HG03571 (cell line): ENCODE data around the gene ZNF277.
"Not testable (repeated sequence)": the region's sequence is repeated elsewhere in the genome, so short reads cannot be mapped to it uniquely, and the experiment has no call there.

Experiments
- ATAC-seq: cut with Tn5 transposase; IDR thresholded peaks from one replicate; pipeline ENCODE4 v1.9.1; 2021; ENCODE audit not compliant: unreplicated experiment

The ZNF277 gene

DNA sequence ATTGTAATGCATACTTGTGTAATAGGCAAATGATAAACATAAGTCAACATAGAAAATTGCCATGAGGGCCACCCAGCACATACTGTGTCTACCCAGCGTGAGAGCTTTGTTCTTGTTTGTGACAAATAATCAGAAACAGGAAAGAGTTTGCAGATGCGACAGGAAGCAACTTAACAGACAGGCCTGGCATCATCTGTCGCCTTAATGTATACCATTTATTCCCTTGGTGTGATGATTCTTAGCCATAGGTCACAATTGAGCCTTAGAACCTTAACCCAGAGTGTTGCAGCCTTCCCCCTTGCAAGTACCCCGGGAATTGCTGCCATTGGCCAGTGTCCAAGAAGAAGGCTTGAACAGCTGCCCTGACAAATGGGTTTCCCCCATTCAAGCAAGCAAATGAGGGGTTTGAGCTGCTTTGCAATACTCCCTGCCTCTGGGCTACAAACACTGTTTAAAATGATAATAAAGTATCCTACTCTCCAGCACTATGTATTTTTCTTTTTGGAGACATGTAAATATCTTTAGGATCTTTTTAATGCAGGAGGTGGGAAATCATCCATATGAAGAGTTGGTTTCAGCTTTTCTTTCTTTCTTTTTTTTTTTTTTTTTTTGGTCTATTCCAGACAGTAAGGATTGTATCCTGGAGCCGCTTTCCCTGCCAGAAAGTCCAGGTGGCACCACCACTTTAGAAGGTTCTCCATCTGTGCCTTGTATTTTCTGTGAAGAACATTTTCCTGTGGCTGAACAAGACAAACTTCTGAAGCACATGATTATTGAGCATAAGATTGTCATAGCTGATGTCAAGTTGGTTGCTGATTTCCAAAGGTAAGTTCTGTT lies 80.0 kb downstream of the ZNF277 start:
- ATAC-seq = peak; percentile 38

- ATAC-seq = no peak
Observed at GRCh38 chr7:112288301-112288700, 81.8 kb downstream of the ZNF277 start.

DNA sequence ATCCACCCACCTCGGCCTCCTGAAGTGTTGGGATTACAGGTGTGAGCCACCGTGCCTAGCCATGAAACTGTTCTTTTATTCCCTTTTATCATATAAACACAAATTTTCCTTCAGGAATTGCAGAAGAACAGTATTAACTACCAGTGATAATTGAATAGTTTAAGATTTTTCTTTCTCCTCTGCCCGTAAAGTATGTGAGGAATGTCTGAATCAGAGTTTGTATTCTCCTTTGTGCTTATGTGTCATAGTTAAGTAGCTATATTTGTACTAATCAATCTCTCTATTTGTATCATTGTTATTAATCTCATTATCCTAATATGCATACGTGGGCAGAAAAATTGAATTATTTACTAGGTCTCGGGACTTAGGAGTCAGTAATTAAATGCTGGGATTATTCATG lies 83.6 kb downstream of the ZNF277 start:
- ATAC-seq = no peak

- ATAC-seq = no peak
Observed at GRCh38 chr7:112292162-112292561, 85.7 kb downstream of the ZNF277 start.

- no peak for ATAC-seq
Observed at GRCh38 chr7:112293416-112293815, 86.9 kb downstream of the ZNF277 start.

DNA sequence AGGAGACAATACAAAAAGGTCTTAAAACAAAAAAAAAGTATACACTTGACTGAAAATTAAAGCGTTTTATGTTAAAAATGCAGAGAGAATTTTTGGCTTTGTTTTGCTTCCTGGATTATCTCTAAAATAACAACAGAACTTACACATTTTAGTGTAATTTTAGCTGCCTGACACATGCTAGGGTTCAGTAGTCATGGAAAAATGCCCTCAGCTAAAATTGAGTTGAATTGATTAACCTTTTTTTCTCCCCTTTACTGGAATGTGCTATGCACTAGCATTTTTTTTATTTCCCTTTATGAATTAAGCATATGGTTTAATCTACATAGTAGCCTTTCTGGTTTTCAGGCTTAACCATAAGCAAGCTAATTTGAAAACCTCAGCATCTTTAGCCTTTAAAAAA lies 89.9 kb downstream of the ZNF277 start:
- no peak for ATAC-seq

GRCh38 chr7:112297681-112298080 lies 91.2 kb downstream of the ZNF277 start:
- no peak for ATAC-seq

DNA sequence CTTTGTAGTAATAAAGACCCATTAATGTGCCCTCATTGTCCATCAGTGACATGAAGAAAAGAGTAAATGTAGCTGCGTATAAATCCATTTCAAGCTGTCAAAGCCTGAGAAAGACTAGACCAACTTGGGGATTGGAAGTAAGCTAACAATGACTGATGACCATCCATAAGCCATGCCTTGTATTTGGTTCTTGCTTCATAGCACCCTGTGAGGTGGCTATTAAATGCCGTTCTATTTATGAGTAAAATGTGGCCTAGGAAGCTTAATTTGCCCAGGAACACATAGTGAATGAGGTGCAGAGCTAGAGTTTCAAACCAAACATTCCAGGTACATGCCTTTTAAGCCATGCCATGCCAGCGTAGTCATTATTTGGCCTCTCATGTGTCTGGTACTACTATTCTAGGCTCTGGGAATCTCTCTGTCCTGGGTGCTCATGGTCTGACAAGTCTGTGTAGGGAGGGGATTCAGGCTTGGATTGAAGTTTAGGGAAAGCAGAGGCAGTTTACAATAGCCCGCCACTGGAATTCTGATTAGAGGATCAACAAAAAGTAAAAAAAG lies 92.1 kb downstream of the ZNF277 start:
- ATAC-seq = no peak

GRCh38 chr7:112300072-112300471 lies 93.6 kb downstream of the ZNF277 start:
- no peak for ATAC-seq

- ATAC-seq = no peak
Observed at GRCh38 chr7:112300831-112301407, 94.4 kb downstream of the ZNF277 start.

DNA sequence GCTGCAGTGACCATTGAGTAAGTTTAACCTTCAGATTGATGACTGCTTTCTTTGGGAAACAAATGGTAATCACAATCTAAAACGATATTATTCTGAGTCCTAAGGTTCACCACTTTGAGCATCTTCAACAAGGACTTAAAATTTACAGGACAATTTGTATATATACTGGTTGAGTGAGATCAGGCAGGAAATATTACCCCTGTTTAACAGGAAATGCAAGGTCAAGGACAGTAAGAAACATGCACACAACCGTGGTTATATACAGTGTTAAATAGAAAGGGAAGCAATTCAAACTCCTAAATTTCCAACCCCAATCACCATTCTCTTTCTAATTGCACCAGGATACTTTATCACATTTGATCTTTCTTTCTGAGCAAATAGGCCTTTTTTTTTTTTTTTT lies 96.1 kb downstream of the ZNF277 start:
- no peak for ATAC-seq

DNA sequence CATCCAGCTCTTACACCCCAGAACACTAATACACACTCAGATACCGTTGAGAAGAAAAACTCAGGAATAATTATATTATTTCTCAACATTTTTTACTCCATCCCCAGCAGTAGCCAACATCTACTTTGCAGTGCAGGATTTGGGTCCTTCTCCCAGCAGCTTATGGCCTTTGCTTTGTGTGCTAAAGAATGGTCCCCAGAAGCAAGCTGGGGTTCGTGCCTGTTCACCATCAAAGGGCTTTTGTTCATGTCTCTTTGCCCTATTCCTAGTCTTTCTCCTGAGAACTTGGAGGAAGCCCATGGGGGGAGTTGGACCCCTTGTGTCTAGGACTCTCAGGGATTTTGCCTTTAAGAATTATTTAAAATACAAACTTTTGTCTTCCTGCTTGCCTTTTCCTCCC lies 100.4 kb downstream of the ZNF277 start:
- no peak for ATAC-seq

- no peak for ATAC-seq
Observed at GRCh38 chr7:112307506-112307905, 101.0 kb downstream of the ZNF277 start.

GRCh38 chr7:112308974-112309373 lies 102.5 kb downstream of the ZNF277 start:
- no peak for ATAC-seq

GRCh38 chr7:112316803-112317202 lies 110.3 kb downstream of the ZNF277 start:
- not testable (repeated sequence) for ATAC-seq

DNA sequence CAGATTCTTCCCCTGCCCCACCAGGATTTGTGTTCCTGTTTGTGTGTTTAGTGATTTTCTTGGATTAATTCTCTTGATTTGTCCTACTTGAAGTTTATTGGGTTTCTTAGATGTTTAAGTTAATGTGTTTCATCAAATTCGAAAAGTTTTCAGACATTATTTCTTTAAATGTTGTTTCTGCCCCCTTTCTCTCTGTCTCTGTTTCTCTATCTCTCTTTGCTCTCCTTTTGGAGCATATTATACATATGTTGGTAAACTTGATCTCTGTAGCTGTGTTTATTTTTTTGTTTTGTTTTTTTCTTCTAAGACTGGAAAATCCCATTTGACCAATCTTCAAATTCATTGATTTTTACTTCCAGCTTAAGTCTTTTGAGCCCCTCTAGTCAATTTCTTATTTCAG lies 115.6 kb downstream of the ZNF277 start:
- ATAC-seq = no peak

- ATAC-seq = no peak
Observed at GRCh38 chr7:112327566-112327965, 121.1 kb downstream of the ZNF277 start.

DNA sequence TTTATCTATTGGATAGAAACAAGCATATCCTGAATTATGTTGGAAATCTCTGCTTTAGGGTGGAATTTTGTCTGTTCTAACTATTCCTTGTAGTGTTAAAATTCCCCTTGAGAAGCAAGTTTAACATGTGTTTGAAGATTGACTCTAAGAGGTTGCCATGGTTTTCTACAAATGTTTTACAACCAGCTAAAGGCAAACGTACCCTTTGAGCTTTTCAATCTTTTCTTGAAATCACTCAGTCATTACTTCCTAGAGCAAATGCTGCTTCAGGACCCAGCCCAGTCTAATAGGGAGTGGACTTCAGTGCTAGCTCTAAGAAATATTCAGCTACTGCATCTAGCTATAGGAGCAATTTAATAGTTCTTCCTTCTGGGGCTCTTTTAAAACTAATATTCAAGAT lies 125.0 kb downstream of the ZNF277 start:
- no peak for ATAC-seq

DNA sequence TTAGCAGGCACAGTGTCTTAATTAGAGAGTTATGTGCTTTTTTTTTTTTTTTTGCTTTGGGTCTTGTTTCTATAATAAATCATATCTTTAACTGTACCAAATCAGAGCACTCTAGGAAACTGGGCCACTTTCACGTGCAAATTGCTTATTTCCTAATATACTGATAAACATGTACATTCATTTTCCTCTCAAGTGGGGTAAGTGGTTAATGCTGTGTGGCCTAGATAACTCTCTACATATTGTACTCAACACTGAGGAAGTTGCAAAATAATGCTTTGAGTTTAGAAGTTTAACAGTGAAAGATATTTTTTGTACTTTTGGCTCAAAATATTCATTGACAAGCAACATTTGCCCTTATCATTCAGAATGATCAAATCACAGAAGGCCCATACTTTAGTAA lies 127.9 kb downstream of the ZNF277 start:
- ATAC-seq = no peak

DNA sequence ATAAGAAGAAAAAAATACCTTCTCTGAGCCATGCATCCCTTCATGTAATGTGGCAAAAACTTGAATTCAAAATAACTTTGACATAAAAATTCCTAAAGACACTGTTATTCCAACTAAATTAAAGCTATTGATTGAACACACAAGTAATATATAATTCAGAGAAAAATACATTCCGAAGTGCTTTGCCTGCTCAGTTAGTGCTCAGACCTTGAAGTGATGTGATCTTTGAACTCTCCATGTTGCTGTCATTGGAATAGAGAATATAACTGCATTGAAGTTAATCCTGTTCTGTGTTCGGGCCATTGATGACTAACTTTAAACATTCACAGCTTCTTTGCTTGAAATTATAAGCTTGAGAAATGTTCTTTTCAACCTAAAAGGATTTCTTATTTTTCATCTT lies 129.8 kb downstream of the ZNF277 start:
- no peak for ATAC-seq

DNA sequence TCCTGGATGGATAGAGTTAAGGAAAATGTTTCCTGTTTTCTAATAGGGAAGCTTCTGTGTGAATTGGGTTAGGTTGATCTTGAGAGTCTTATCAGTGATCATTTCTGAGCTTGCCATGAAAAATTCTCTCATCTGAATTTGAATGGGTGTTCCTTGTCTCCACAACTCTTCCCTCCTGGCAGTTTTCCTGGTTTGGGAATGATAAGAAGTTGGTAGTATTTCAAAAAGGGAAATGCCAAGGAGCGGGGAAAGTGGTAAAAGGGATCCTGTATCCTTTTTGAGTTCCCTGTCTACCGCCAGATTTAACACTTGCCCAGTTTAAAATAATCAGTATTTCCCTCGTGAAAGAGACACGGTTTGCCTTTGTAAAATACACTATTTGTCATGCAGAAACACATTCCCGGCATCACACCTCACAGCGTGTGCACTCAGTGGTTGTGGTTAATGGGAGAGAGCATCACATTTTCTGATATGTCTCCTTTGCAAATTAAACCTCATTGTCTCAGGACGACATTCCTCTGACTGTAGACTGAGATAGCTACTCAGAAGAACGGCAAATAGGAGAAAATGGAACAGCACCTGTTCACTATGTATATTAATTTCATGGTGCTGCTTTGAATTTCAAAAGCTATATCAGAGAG lies 130.6 kb downstream of the ZNF277 start:
- no peak for ATAC-seq

GRCh38 chr7:112337892-112338291 lies 131.4 kb downstream of the ZNF277 start:
- ATAC-seq = no peak
